H1 (cell line): Measurements from ENCODE around the gene ZMYND10. TPM values are rescaled to one million over a fixed set of nuclear protein-coding genes. Genes with fewer than 3 reads are reported as not detected.

Experiments
- CTCF ChIA-PET: fragments of 300-600 bp; sonication (Branson Sonifier 250); formaldehyde crosslinking; loops from one replicate; lab custom pipeline; 2021; ENCODE audit not compliant: partially characterized antibody; lab: Charles Lee
- POLR2A ChIA-PET: fragments of 300-600 bp; sonication (Branson Sonifier 250); formaldehyde crosslinking; loops from one replicate; lab custom pipeline; 2021; ENCODE audit warnings: inconsistent platforms; ENCODE audit not compliant: partially characterized antibody; lab: Charles Lee
- DNase-seq, 2 experiments: peaks; one replicate each; pipeline versions ENCODE4 v3.0.0 to v3.0.0-alpha.2; 2010 to 2022; ENCODE audit warnings: low spot score in 2 of 2, low read depth in 1 of 2, mixed read lengths in 1 of 2
- FAIRE-seq: peaks from 2 replicates; lab custom pipeline; 2011; peaks lifted over from hg19 to GRCh38; lab: Jason Lieb, UNC
- H2AFZ ChIP-seq: 2 replicates; pipeline ENCODE4 v1.8.1; 2012; ENCODE audit warnings: low read length, inconsistent platforms
- H2AK5ac ChIP-seq: 2 replicates; pipeline ENCODE4 v1.6.1; 2013; ENCODE audit warnings: low read depth, low read length
- H2BK120ac ChIP-seq: replicated peaks from 2 replicates; pipeline ENCODE3; 2013; ENCODE audit warnings: low read depth, low read length, inconsistent platforms
- H2BK12ac ChIP-seq: 2 replicates; pipeline ENCODE4 v1.6.1; 2013; ENCODE audit warnings: low read depth, low read length
- H2BK15ac ChIP-seq: 2 replicates; pipeline ENCODE4 v1.6.1; 2013; ENCODE audit warnings: low read length
- H2BK20ac ChIP-seq: 2 replicates; pipeline ENCODE4 v1.6.1; 2013; ENCODE audit warnings: low read length
- H2BK5ac ChIP-seq: 2 replicates; pipeline ENCODE4 v1.6.1; 2013; ENCODE audit warnings: low read depth, low read length
- H3K14ac ChIP-seq: 2 replicates; pipeline ENCODE4 v1.6.1; 2013; ENCODE audit warnings: inconsistent platforms; ENCODE audit not compliant: insufficient read length
- H3K18ac ChIP-seq: 2 replicates; pipeline ENCODE4 v1.6.1; 2013; ENCODE audit warnings: low read length; ENCODE audit errors: extremely low read depth
- H3K23ac ChIP-seq: 2 replicates; pipeline ENCODE4 v1.6.1; 2013; ENCODE audit warnings: inconsistent platforms; ENCODE audit not compliant: insufficient read length
- H3K23me2 ChIP-seq: 2 replicates; pipeline ENCODE4 v1.6.1; 2013; ENCODE audit warnings: low read depth, low read length
- H3K27ac ChIP-seq: 2 replicates; pipeline ENCODE4 v1.6.1; 2011; ENCODE audit warnings: low read depth, low read length, inconsistent platforms
- H3K27me3 ChIP-seq, 4 experiments: replicated peaks in 1 of 4; 1 replicate in 1 of 4; 2 replicates in 3 of 4; pipeline versions ENCODE4 v1.6.1 to v1.8.1; 2011 to 2013; ENCODE audit warnings: low read length in 3 of 4, mild to moderate bottlenecking in 3 of 4, inconsistent platforms in 2 of 4, mixed read lengths in 2 of 4, moderate library complexity in 1 of 4; ENCODE audit not compliant: control insufficient read depth in 3 of 4, insufficient read depth in 3 of 4; ENCODE audit errors: extremely low read depth in 1 of 4
- H3K36me3 ChIP-seq, 4 experiments: 2 replicates each; pipeline versions ENCODE4 v1.6.1 to v1.8.1; 2011 to 2013; ENCODE audit warnings: mild to moderate bottlenecking in 4 of 4, low read length in 3 of 4, moderate library complexity in 2 of 4, control low read depth in 1 of 4, inconsistent platforms in 1 of 4; ENCODE audit not compliant: insufficient read depth in 4 of 4, control insufficient read depth in 2 of 4
- H3K4ac ChIP-seq: replicated peaks from 2 replicates; pipeline ENCODE3; 2013; ENCODE audit warnings: low read length, low read depth, mixed read lengths, inconsistent platforms; ENCODE audit not compliant: insufficient read length
- H3K4me1 ChIP-seq, 4 experiments: replicated peaks in 1 of 4; 1 replicate in 1 of 4; 2 replicates in 3 of 4; pipeline versions ENCODE4 v1.6.1 to v1.8.1; 2011 to 2013; ENCODE audit warnings: low read length in 3 of 4, inconsistent platforms in 2 of 4, mixed read lengths in 1 of 4; ENCODE audit not compliant: insufficient read depth in 4 of 4, control insufficient read depth in 3 of 4
- H3K4me2 ChIP-seq, 2 experiments: 2 replicates each; pipeline versions ENCODE4 v1.6.1 to v1.8.1; 2011 to 2013; ENCODE audit warnings: low read depth in 2 of 2, low read length in 2 of 2, control low read depth in 1 of 2, inconsistent platforms in 1 of 2, mild to moderate bottlenecking in 1 of 2; ENCODE audit not compliant: insufficient read depth in 1 of 2
- H3K4me3 ChIP-seq, 4 experiments: fragments of 200-600, 300-600 bp in 1 of 4; sonication (generic), shearing (Covaris generic), sonication (Bioruptor Twin) in 1 of 4; 2 replicates each; pipeline versions ENCODE4 v1.5.1 to v1.8.1; 2011 to 2016; ENCODE audit warnings: low read length in 4 of 4, low read depth in 3 of 4, control low read depth in 2 of 4, inconsistent platforms in 2 of 4, mild to moderate bottlenecking in 2 of 4, mixed read lengths in 1 of 4, moderate library complexity in 1 of 4; ENCODE audit not compliant: insufficient read depth in 2 of 4; ENCODE audit errors: extremely low read depth in 1 of 4
- H3K56ac ChIP-seq: replicated peaks from 2 replicates; pipeline ENCODE3; 2013; ENCODE audit warnings: low read depth, mild to moderate bottlenecking, mixed read lengths, low read length, inconsistent platforms; ENCODE audit not compliant: insufficient read length
- H3K79me1 ChIP-seq: 2 replicates; pipeline ENCODE4 v1.6.1; 2013; ENCODE audit warnings: low read depth, low read length, control low read depth
- H3K79me2 ChIP-seq, 2 experiments: 2 replicates each; pipeline versions ENCODE4 v1.6.1 to v1.8.1; 2012 to 2013; ENCODE audit warnings: low read length in 2 of 2, mild to moderate bottlenecking in 2 of 2, inconsistent platforms in 1 of 2; ENCODE audit not compliant: insufficient read depth in 2 of 2, control insufficient read depth in 1 of 2
- H3K9ac ChIP-seq, 4 experiments: replicated peaks in 1 of 4; 1 replicate in 1 of 4; 2 replicates in 3 of 4; pipeline versions ENCODE4 v1.6.1 to v1.8.1; 2011 to 2013; ENCODE audit warnings: low read depth in 3 of 4, low read length in 3 of 4, control low read depth in 2 of 4, mild to moderate bottlenecking in 2 of 4, moderate library complexity in 2 of 4, inconsistent platforms in 1 of 4; ENCODE audit errors: extremely low read depth in 1 of 4
- H3K9me3 ChIP-seq, 2 experiments: 2 replicates each; pipeline versions ENCODE4 v1.6.1 to v1.8.1; 2012 to 2013; ENCODE audit warnings: mild to moderate bottlenecking in 2 of 2, moderate library complexity in 2 of 2, control low read depth in 1 of 2, inconsistent platforms in 1 of 2, low read depth in 1 of 2, low read length in 1 of 2, mixed read lengths in 1 of 2; ENCODE audit not compliant: insufficient read depth in 2 of 2
- H4K20me1 ChIP-seq, 2 experiments: replicated peaks in 1 of 2; 2 replicates each; pipeline versions ENCODE3 to v1.8.1; 2011 to 2013; ENCODE audit warnings: inconsistent platforms in 2 of 2, low read length in 2 of 2, mild to moderate bottlenecking in 1 of 2; ENCODE audit not compliant: insufficient read depth in 2 of 2, control insufficient read depth in 1 of 2
- H4K5ac ChIP-seq: 2 replicates; pipeline ENCODE4 v1.6.1; 2013; ENCODE audit warnings: low read length, low read depth, mixed read lengths, inconsistent platforms; ENCODE audit not compliant: insufficient read length
- H4K8ac ChIP-seq: 2 replicates; pipeline ENCODE4 v1.8.0; 2013; ENCODE audit warnings: mild to moderate bottlenecking, moderate library complexity, low read length, inconsistent platforms; ENCODE audit not compliant: insufficient read depth; ENCODE audit errors: extremely low read depth
- H4K91ac ChIP-seq: replicated peaks from 2 replicates; pipeline ENCODE3; 2013; ENCODE audit warnings: low read length, mixed read lengths, inconsistent platforms; ENCODE audit not compliant: insufficient read length
- BCL11A ChIP-seq, 2 experiments: IDR thresholded peaks; one replicate each; pipeline ENCODE4 v1.6.1; 2011; ENCODE audit warnings: low read depth in 2 of 2, low read length in 2 of 2, mild to moderate bottlenecking in 2 of 2
- BRCA1 ChIP-seq: IDR thresholded peaks from 2 replicates; pipeline ENCODE4 v1.6.1; 2012; ENCODE audit warnings: low read depth, low read length, improper control_type of control experiment
- CEBPB ChIP-seq: IDR thresholded peaks from 2 replicates; pipeline ENCODE4 v1.6.1; 2012; ENCODE audit warnings: low read depth, low read length
- CTBP2 ChIP-seq: IDR thresholded peaks from 2 replicates; pipeline ENCODE4 v1.7.0; 2011; ENCODE audit warnings: borderline replicate concordance, mild to moderate bottlenecking, moderate library complexity, mixed read lengths, low read length; ENCODE audit not compliant: insufficient read depth, insufficient read length
- FOSL1 ChIP-seq: IDR thresholded peaks from 2 replicates; pipeline ENCODE4 v1.6.1; 2011; ENCODE audit warnings: mild to moderate bottlenecking, low read depth, low read length, moderate library complexity; ENCODE audit not compliant: insufficient read depth
- JUN ChIP-seq: IDR thresholded peaks from 2 replicates; pipeline ENCODE4 v1.6.1; 2011; ENCODE audit warnings: low read depth, mild to moderate bottlenecking, improper control_type of control experiment, low read length
- JUND ChIP-seq: IDR thresholded peaks from 2 replicates; pipeline ENCODE4 v1.6.1; 2011; ENCODE audit warnings: mild to moderate bottlenecking, improper control_type of control experiment, low read length
- KDM4A ChIP-seq: IDR thresholded peaks from one replicate; pipeline ENCODE4 v1.7.1; 2012; ENCODE audit warnings: low read depth, mild to moderate bottlenecking, moderate library complexity, low read length, inconsistent platforms; ENCODE audit not compliant: severe bottlenecking
- MAFK ChIP-seq: IDR thresholded peaks from 2 replicates; pipeline ENCODE4 v1.6.1; 2012; ENCODE audit warnings: low read depth, mild to moderate bottlenecking, improper control_type of control experiment, low read length
- RXRA ChIP-seq: IDR thresholded peaks from 2 replicates; pipeline ENCODE4 v1.6.1; 2011; ENCODE audit warnings: low read depth, mild to moderate bottlenecking, low read length, moderate library complexity; ENCODE audit not compliant: insufficient read depth
- SIN3A ChIP-seq, 2 experiments: IDR thresholded peaks in 1 of 2; conservative IDR thresholded peaks in 1 of 2; 2 replicates each; pipeline ENCODE4 v1.6.1; 2011 to 2012; ENCODE audit warnings: low read length in 2 of 2, improper control_type of control experiment in 1 of 2, low read depth in 1 of 2, mild to moderate bottlenecking in 1 of 2
- SIRT6 ChIP-seq: IDR thresholded peaks from one replicate; pipeline ENCODE4 v1.7.1; 2012; ENCODE audit warnings: low read length, inconsistent platforms
- SP2 ChIP-seq: IDR thresholded peaks from 2 replicates; pipeline ENCODE4 v1.6.1; 2012; ENCODE audit warnings: mild to moderate bottlenecking, low read length, inconsistent platforms
- SP4 ChIP-seq: IDR thresholded peaks from 2 replicates; pipeline ENCODE4 v1.6.1; 2012; ENCODE audit warnings: low read length, inconsistent platforms
- TCF12 ChIP-seq: IDR thresholded peaks from 2 replicates; pipeline ENCODE4 v1.6.1; 2011; ENCODE audit warnings: low read depth, mild to moderate bottlenecking, low read length
- WGBS, 2 experiments: shearing (Covaris generic) in 1 of 2; methylation state at CpG; one replicate each; pipeline versions ENCODE4 v1.1.6 to v1.1.7; 2013 to 2015; ENCODE audit warnings: low lambda C conversion rate in 2 of 2, mixed read lengths in 2 of 2, inconsistent platforms in 1 of 2, low coverage in 1 of 2, missing lambda C conversion rate in 1 of 2; ENCODE audit not compliant: insufficient replicate concordance in 2 of 2, insufficient coverage in 1 of 2, insufficient read length in 1 of 2; ENCODE audit errors: extremely low coverage in 1 of 2, missing lambda C conversion rate in 1 of 2; 5-methylcytosine and 5-hydroxymethylcytosine counted together
- polyA plus RNA-seq, 7 experiments: library from polyadenylated mRNA; depleted of rRNA in 3 of 7; stranded (reverse) in 5 of 7; unstranded in 2 of 7; fragments of >200 nt in 5 of 7; fragments of 200-250 nt in 2 of 7; gene quantifications; 1 replicate in 5 of 7; 2 replicates in 1 of 7; 4 replicates in 1 of 7; pipeline versions ENCODE4 v1.2.1 to v1.2.3, GENCODE V29; 2011 to 2013; ENCODE audit warnings: missing spikeins in 2 of 7, mixed read lengths in 2 of 7
- total RNA-seq: library from RNA; stranded (reverse); fragmentation: NEBNext Ultra II Directional; extraction: Animal tissue kit (Norgen Biotek cat#: 25700); gene quantifications from 2 replicates; pipeline ENCODE4 v1.2.1, GENCODE V29; 2021

Gene ZMYND10
- total and polyA plus RNA-seq, 2 of the 8 experiments (the other 6 are each of a cell fraction or from before 2014, with no cell fraction given) = 0.56 to 0.79 TPM

GRCh38 chr3:50383750-50384149 is 38.2 kb upstream of the ZMYND10 start:
- H3K9me3 ChIP-seq = no peaks in the 10 kb centered on the region
- H3K18ac ChIP-seq = no peak overlapping the region
- no peak overlapping the region for H2BK120ac ChIP-seq
- 0 out of 2 replicates have a peak overlapping the region, but pooled peaks have one; percentile 67 for H2BK20ac ChIP-seq
- peaks cover 2 to 6% of the 10 kb centered on the region in 2 experiments for H4K20me1 ChIP-seq
- no peak overlapping the region for H3K4me3 ChIP-seq
- H2BK12ac ChIP-seq = no peak overlapping the region
- no peaks in the 10 kb centered on the region for H3K23me2 ChIP-seq
- CTCF ChIA-PET = interaction anchor here (0.6 kb wide), 2 partner anchors 45 to 158 kb away, joined by 3 read pairs; no protein-coding TSS in a partner anchor
- H3K4ac ChIP-seq = no peak overlapping the region
- H2BK15ac ChIP-seq = no peak overlapping the region
- no peak overlapping the region for H4K5ac ChIP-seq
- no peak overlapping the region for H3K23ac ChIP-seq
- H2AK5ac ChIP-seq = no peak overlapping the region
- no peak overlapping the region for H4K8ac ChIP-seq
- no peak overlapping the region for H3K4me2 ChIP-seq
- H3K9ac ChIP-seq = no peak overlapping the region
- H4K91ac ChIP-seq = no peak overlapping the region
- no peak overlapping the region for H2AFZ ChIP-seq
- peaks cover 0 to 3% (median 0%) of the 10 kb centered on the region in 4 experiments; a peak in 1 of 7 replicates for H3K27me3 ChIP-seq
- H3K56ac ChIP-seq = no peak overlapping the region
- peaks cover 0 to 2% (median 2%) of the 10 kb centered on the region in 4 experiments; a peak in 3 of 7 replicates for H3K4me1 ChIP-seq
- H3K14ac ChIP-seq = no peak overlapping the region
- POLR2A ChIA-PET = no interaction called here
- no peaks in the 10 kb centered on the region for H3K36me3 ChIP-seq
- FAIRE-seq (no peak), DNase-seq (no peak)
- WGBS, 2 experiments = 85% methylated on average over 6 of the region's 6 CpGs; no CpG with 5 or more reads in 1 of the 2 experiments
- no peaks in the 10 kb centered on the region for H3K79me2 ChIP-seq
- no peak overlapping the region for H2BK5ac ChIP-seq
- H3K27ac ChIP-seq = no peak overlapping the region
- no peaks in the 10 kb centered on the region for H3K79me1 ChIP-seq
- TF ChIP-seq BRCA1 (no peak), CTBP2 (no peak), SP4 (no peak), SP2 (no peak), FOSL1 (no peak), JUN (no peak), SIN3A (conservative IDR thresholded peaks at IDR 0.05 in 1 of 2, IDR thresholded peaks at IDR 0.05 in 1 of 2; ENCODE audit: low read depth in 1 of 2, low read length in 2 of 2) (no peak), BCL11A (IDR thresholded peaks at IDR 0.05; ENCODE audit: low read depth in 2 of 2, low read length in 2 of 2) (no peak), SIRT6 (no peak), KDM4A (no peak), TCF12 (no peak), CEBPB (no peak), JUND (no peak), RXRA (no peak), MAFK (no peak)
